Heart left ventricle (tissue), 16 donors: ENCODE data around the gene CFAP77. TPM values are rescaled to one million over a fixed set of nuclear protein-coding genes. Genes with fewer than 3 reads are reported as not detected.

ENCODE experiments used
- ATAC-seq, 4 donors: fragments of 200-7000 bp; cut with Tn5 transposase; one replicate each; pipeline ENCODE4 v1.9.1; 2020 to 2022; ENCODE audit warnings: moderate library complexity in 4 of 4, mild to moderate bottlenecking in 3 of 4, moderate number of reproducible peaks in 1 of 4
- DNase-seq, 5 donors: peaks; one replicate each; pipeline ENCODE4 v3.0.0-alpha.2; 2020
- H3K27ac ChIP-seq, 12 donors: fragments of 200-600 bp; sonication (generic) in 4 of 12; one replicate each; pipeline versions ENCODE4 v1.5.0 to v1.8.0; 2016 to 2022; ENCODE audit warnings: mild to moderate bottlenecking in 2 of 12
- H3K27me3 ChIP-seq, 9 donors: fragments of 200-600 bp; sonication (generic) in 2 of 9; one replicate each; pipeline versions ENCODE4 v1.5.1 to v1.8.0; 2016 to 2022; ENCODE audit warnings: mild to moderate bottlenecking in 3 of 9
- H3K36me3 ChIP-seq, 9 donors: fragments of 200-600 bp; sonication (generic) in 2 of 9; one replicate each; pipeline versions ENCODE4 v1.5.0 to v1.8.0; 2018 to 2022; ENCODE audit warnings: mild to moderate bottlenecking in 2 of 9
- H3K4me1 ChIP-seq, 12 donors: fragments of 200-600 bp; sonication (generic) in 4 of 12; one replicate each; pipeline versions ENCODE4 v1.5.0 to v1.8.0; 2016 to 2022; ENCODE audit warnings: mild to moderate bottlenecking in 3 of 12
- H3K4me3 ChIP-seq, 12 donors: fragments of 200-600 bp; sonication (generic) in 4 of 12; one replicate each; pipeline versions ENCODE4 v1.5.0 to v1.8.0; 2017 to 2022; ENCODE audit warnings: mild to moderate bottlenecking in 9 of 12, moderate library complexity in 4 of 12
- H3K9me3 ChIP-seq, 12 donors: fragments of 200-600 bp; sonication (generic) in 4 of 12; one replicate each; pipeline versions ENCODE4 v1.5.0 to v1.8.0; 2016 to 2022; ENCODE audit warnings: mild to moderate bottlenecking in 1 of 12
- CTCF ChIP-seq, 12 donors: fragments of 200-600 bp; sonication (generic) in 4 of 12; IDR thresholded peaks; one replicate each; pipeline versions ENCODE4 v1.5.0 to v1.8.0; 2018 to 2022; ENCODE audit warnings: antibody characterized with exemption in 12 of 12, mild to moderate bottlenecking in 5 of 12
- POLR2A ChIP-seq, 2 donors: fragments of 450-650 bp; IDR thresholded peaks; one replicate each; pipeline ENCODE4 v1.6.1; 2017; ENCODE audit warnings: antibody characterized with exemption in 2 of 2, mild to moderate bottlenecking in 2 of 2, moderate library complexity in 2 of 2
- WGBS, 4 donors: extraction: QIAGEN DNeasy Blood & Tissue Kit in 2 of 4; methylation state at CpG; one replicate each; pipeline versions ENCODE4 v1.1.5 to v1.1.7; 2013 to 2018; 5-methylcytosine and 5-hydroxymethylcytosine counted together
- intact Hi-C, 10 donors: fragments of 100-400 bp; cut with DNase I; formaldehyde crosslinking; loops; one replicate each; pipeline versions ENCODE4 v1.11.1 to v1.14.2; 2022
- polyA plus RNA-seq, 2 donors: library from polyadenylated mRNA; stranded (reverse); fragments of 200-250 nt; gene quantifications; one replicate each; pipeline ENCODE4 v1.2.3, GENCODE V29; 2013
- total RNA-seq, 9 donors: library from RNA; depleted of rRNA in 2 of 9; stranded (reverse); fragments of >200 nt in 2 of 9; fragmentation: NEBNext Ultra II Directional in 3 of 9; extraction: Animal tissue kit (Norgen Biotek cat#: 25700) in 3 of 9; gene quantifications; one replicate each; pipeline versions ENCODE4 v1.1.0 to v1.2.4, GENCODE V29; 2016 to 2023
- donor health status: ischemic (EF 13 %, LVEDD 7.1; RV severe dilation, severe dysfunction).
- donor health status: healthy with polysubstance abuse.
- donor health status: DM: no; HTN: yes; CAD: no.
- donor health status: DM: no; HTN: no; CAD: no.
- donor health status: ischemic (EF 25% LVEDD 6.9; RV normal size, moderate dysfunction).
- donor health status: ischemic (EF 25% LVEDD 5.7; RV mildly dilated, moderate dysfunction).
- donor health status: healthy.
- donor health status: DM: yes; HTN: yes; CAD: no.
- donor health status: ischemic (EF 35%, LVEDD 5.7; RV mildly dilated, moderate dysfunction).
- donor health status: nonischemic (EF 11% LVEDD 7.7; RV severe dilation, severe dysfunction).
- donor health status: DM: yes; HTN: yes; CAD: no.
- donor health status: PGD.
- donor health status: ischemic (EF 29% LVEDD 5.4; RV normal size, mild dysfunction).
- donor health status: nonischemic (EF 23%, LVEDD 6.1; RV moderate dilation, normal function).

CFAP77 gene
- total and polyA plus RNA-seq, 11 donors: 1.3 to 6.8 (median 2.2) TPM

DNA sequence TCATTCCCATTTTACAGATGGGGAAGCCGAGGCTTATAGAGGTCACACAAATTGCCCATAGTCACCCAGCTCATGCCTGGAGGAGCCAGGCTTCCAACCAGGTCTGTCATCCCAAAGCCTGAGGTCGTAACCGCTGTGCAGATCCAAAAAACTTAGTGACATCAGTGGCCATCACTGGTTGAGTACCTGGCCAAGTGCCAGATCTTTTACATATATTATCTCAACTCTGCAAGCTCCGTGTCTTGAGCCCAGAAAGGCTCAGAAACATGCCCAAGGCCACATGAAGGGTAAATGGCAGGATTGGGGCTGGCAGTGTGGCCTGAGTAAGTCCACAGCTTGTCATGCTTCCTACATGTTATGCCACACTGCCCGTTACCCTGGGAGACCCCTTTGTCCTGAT is 13.5 kb downstream of the CFAP77 start:
- no peak for DNase-seq
- no peak for TF ChIP-seq POLR2A (IDR thresholded peaks at IDR 0.05)
- Histone ChIP-seq H3K27ac (no peak overlapping the region), H3K4me3 (no peak overlapping the region), H3K27me3 (peaks cover 0 to 58% (median 0%) of the 10 kb centered on the region in 9 donors), H3K9me3 (no peaks in the 10 kb centered on the region), H3K36me3 (no peaks in the 10 kb centered on the region), H3K4me1 (no peaks in the 10 kb centered on the region)
- no peak for ATAC-seq
- intact Hi-C loops: no loop called here
- 64 to 80% (median 69%) methylated on average over 5 of the region's 5 CpGs for WGBS, 4 donors

GRCh38 chr9:132424857-132425674 is 15.1 kb downstream of the CFAP77 start:
- DNase-seq: no peak
- Histone ChIP-seq H3K27ac (no peak overlapping the region), H3K36me3 (no peaks in the 10 kb centered on the region), H3K9me3 (no peaks in the 10 kb centered on the region), H3K27me3 (peaks cover 0 to 63% (median 0%) of the 10 kb centered on the region in 9 donors), H3K4me3 (no peak overlapping the region), H3K4me1 (no peaks in the 10 kb centered on the region)
- intact Hi-C loops: no loop called here
- WGBS, 4 donors: 59 to 62% (median 60%) methylated on average over 22 of the region's 22 CpGs
- ATAC-seq: no peak
- TF ChIP-seq POLR2A (IDR thresholded peaks at IDR 0.05) (no peak), CTCF (IDR thresholded peaks at IDR 0.05) (no peak)

DNA sequence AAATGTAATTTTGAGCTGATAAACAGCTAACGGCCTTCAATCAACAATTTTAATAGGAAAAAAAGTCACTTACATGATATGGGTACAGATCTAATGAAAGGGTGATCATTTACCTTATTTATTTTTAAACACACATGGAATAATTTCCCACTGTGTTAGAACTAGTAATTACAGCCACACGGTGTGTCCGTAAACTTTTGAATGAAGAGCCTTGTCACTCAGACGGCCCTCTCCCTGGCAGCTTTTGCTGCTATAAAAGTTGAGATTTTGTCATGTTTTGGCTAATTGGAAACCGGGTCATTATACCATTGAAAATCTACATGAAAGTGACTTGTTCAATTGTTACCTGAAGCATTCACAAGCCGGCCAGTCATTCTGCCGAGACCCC is 15.7 kb downstream of the CFAP77 start:
- Histone ChIP-seq H3K4me3 (no peak overlapping the region), H3K27ac (no peak overlapping the region), H3K4me1 (no peaks in the 10 kb centered on the region), H3K36me3 (no peaks in the 10 kb centered on the region), H3K9me3 (no peaks in the 10 kb centered on the region), H3K27me3 (peaks cover 0 to 63% (median 0%) of the 10 kb centered on the region in 9 donors)
- intact Hi-C loops: no loop called here
- 56 to 62% (median 60%) methylated on average over 7 of the region's 7 CpGs for WGBS, 4 donors
- DNase-seq (no peak), ATAC-seq (no peak)
- TF ChIP-seq CTCF (IDR thresholded peaks at IDR 0.05): no peak
- TF ChIP-seq POLR2A (IDR thresholded peaks at IDR 0.05): no peak

DNA sequence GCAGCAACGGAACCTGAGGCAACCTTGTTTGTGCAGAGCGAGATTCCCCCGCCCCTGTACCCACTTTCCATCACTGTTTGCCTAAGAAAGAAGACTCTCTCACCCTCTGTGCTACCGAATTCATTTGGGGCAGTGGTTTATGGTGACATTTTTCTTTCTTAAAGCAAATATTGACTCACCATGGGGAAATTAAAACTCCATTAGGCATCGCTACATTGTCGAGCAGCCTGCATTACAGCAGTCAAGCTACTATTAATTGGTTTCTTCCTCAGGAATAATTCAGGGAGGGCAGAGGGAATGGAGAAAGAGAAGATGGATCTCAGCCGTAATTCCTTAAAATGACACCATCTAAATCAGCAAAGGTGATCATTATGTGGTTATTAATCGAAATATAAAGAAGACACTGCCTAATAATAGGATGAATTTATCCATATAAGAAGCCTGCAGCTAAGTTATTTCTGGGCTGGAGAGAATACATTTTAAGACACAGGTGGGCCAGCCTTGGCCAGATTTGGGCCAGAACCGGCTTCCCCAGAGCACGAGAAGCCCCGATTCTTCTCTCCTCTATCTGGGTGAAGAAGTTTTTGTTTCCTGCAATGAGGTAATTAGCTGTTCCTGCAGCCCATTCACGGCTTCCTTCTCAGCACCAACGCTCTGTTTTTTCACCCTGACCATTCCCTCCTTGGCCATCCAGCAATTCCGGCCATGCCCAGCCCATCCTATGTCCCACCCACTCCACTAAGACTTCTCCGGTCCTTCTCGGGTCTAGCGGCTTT is 16.8 kb downstream of the CFAP77 start:
- TF ChIP-seq CTCF (IDR thresholded peaks at IDR 0.05) (no peak), POLR2A (IDR thresholded peaks at IDR 0.05) (no peak)
- Histone ChIP-seq H3K4me1 (no peaks in the 10 kb centered on the region), H3K4me3 (no peak overlapping the region), H3K36me3 (no peaks in the 10 kb centered on the region), H3K9me3 (no peaks in the 10 kb centered on the region), H3K27me3 (peaks cover 0 to 63% (median 0%) of the 10 kb centered on the region in 9 donors), H3K27ac (no peak overlapping the region)
- WGBS, 4 donors: 58 to 64% (median 63%) methylated on average over 17 of the region's 17 CpGs
- ATAC-seq: no peak
- intact Hi-C loops: no loop called here
- DNase-seq: no peak
